Measurements from ENCODE around the gene OR2A2. TPM values are rescaled to one million over a fixed set of nuclear protein-coding genes. Genes with fewer than 3 reads are reported as not detected.

The OR2A2 gene
- polyA plus RNA-seq, 1 of the 3 experiments (the other 2 are of a cell fraction) = not detected

GRCh38 chr7:144132262-144132661 is 22.9 kb downstream of the OR2A2 start:
- DNase-seq = no peak
- WGBS (ENCODE audit: low lambda C conversion rate) = 1% methylated on average over 3 of the region's 3 CpGs
- CTCF ChIA-PET = no interaction called here

GRCh38 chr7:144133307-144133706 is 23.9 kb downstream of the OR2A2 start:
- Histone ChIP-seq H3K9me3 (no peaks in the 10 kb centered on the region), H3K27me3 (ENCODE audit: insufficient read depth) (peaks cover 11% of the 10 kb centered on the region; the same call in 1 of the 2 replicates), H3K27ac (ENCODE audit: low read depth in 2 of 2, low read length in 1 of 2) (no peak overlapping the region), H3F3A (replicated peaks; ENCODE audit: insufficient read depth) (no peaks in the 10 kb centered on the region), H3K4me2 (no peak overlapping the region), H3K36me3 (replicated peaks in 1 of 2; ENCODE audit: control insufficient read depth in 1 of 2, insufficient read depth in 2 of 2, low read length in 1 of 2) (no peaks in the 10 kb centered on the region), H3K9ac (no peak overlapping the region), H4K20me1 (ENCODE audit: insufficient read depth) (no peaks in the 10 kb centered on the region), H3K4me3 (ENCODE audit: low read depth in 2 of 2, low read length in 1 of 2) (no peak overlapping the region), H3K9me2 (no peaks in the 10 kb centered on the region), H3K79me2 (ENCODE audit: insufficient read depth) (no peaks in the 10 kb centered on the region), H3K4me1 (ENCODE audit: control insufficient read depth in 1 of 2, insufficient read depth in 2 of 2, low read depth in 1 of 2, low read length in 1 of 2) (no peaks in the 10 kb centered on the region), H2AFZ (ENCODE audit: low read depth) (no peak overlapping the region)
- DNase-seq = no peak
- POLR2A ChIA-PET = no interaction called here
- CTCF ChIA-PET = no interaction called here
- 33% methylated on average over 6 of the region's 6 CpGs for WGBS (ENCODE audit: low lambda C conversion rate)
- TF ChIP-seq GABPA (IDR thresholded peaks at IDR 0.05; ENCODE audit: low read depth) (no peak), USF1 (IDR thresholded peaks at IDR 0.05; ENCODE audit: borderline replicate concordance, low read depth) (no peak), MEF2A (IDR thresholded peaks at IDR 0.05; ENCODE audit: borderline replicate concordance, low read depth) (no peak)

More at GRCh38 chr7:144132262-144132661, 22.9 kb downstream of the OR2A2 start:
- POLR2A ChIA-PET = no interaction called here
- Histone ChIP-seq H3K27me3 (ENCODE audit: insufficient read depth) (peaks cover 11% of the 10 kb centered on the region; the same call in 1 of the 2 replicates), H3K36me3 (replicated peaks in 1 of 2; ENCODE audit: control insufficient read depth in 1 of 2, insufficient read depth in 2 of 2, low read length in 1 of 2) (no peaks in the 10 kb centered on the region), H3K27ac (ENCODE audit: low read depth in 2 of 2, low read length in 1 of 2) (no peak overlapping the region), H3K9ac (no peak overlapping the region), H2AFZ (ENCODE audit: low read depth) (no peak overlapping the region), H3K4me2 (no peak overlapping the region), H3K9me2 (no peaks in the 10 kb centered on the region), H3K4me3 (ENCODE audit: low read depth in 2 of 2, low read length in 1 of 2) (no peak overlapping the region), H3K4me1 (ENCODE audit: control insufficient read depth in 1 of 2, insufficient read depth in 2 of 2, low read depth in 1 of 2, low read length in 1 of 2) (no peaks in the 10 kb centered on the region; a peak in 1 of 4 replicates), H3K9me3 (no peaks in the 10 kb centered on the region), H3F3A (replicated peaks; ENCODE audit: insufficient read depth) (no peaks in the 10 kb centered on the region), H4K20me1 (ENCODE audit: insufficient read depth) (no peaks in the 10 kb centered on the region), H3K79me2 (ENCODE audit: insufficient read depth) (no peaks in the 10 kb centered on the region)
- TF ChIP-seq USF2 (IDR thresholded peaks at IDR 0.05; ENCODE audit: borderline replicate concordance, low read depth, low read length) (no peak), MAX (IDR thresholded peaks at IDR 0.05; ENCODE audit: low read depth) (no peak), PBX3 (IDR thresholded peaks at IDR 0.05) (no peak), EP300 (IDR thresholded peaks at IDR 0.05; ENCODE audit: borderline replicate concordance in 1 of 2, low read depth in 1 of 2, low read length in 1 of 2) (no peak), JUND (IDR thresholded peaks at IDR 0.05) (no peak), GATA2 (CRISPR knock-in tag; IDR thresholded peaks at IDR 0.05) (no peak), GABPA (IDR thresholded peaks at IDR 0.05; ENCODE audit: low read depth) (no peak), MXI1 (IDR thresholded peaks at IDR 0.05; ENCODE audit: low read depth, low read length) (no peak), USF1 (IDR thresholded peaks at IDR 0.05; ENCODE audit: borderline replicate concordance, low read depth) (no peak), TAF1 (IDR thresholded peaks at IDR 0.05; ENCODE audit: borderline replicate concordance, low read depth, low read length) (no peak), TEAD4 (IDR thresholded peaks at IDR 0.05; ENCODE audit: borderline replicate concordance, insufficient read depth) (no peak), NRF1 (IDR thresholded peaks at IDR 0.05; ENCODE audit: low read depth, low read length) (no peak), RXRA (IDR thresholded peaks at IDR 0.05; ENCODE audit: borderline replicate concordance, low read depth) (no peak), RFX5 (IDR thresholded peaks at IDR 0.05; ENCODE audit: low read length) (no peak), SIN3A (IDR thresholded peaks at IDR 0.05; ENCODE audit: borderline replicate concordance, low read depth, low read length) (no peak)
